Spleen (tissue), 11 donors: ENCODE results near the gene SHC4. TPM values are rescaled to one million over a fixed set of nuclear protein-coding genes. Genes with fewer than 3 reads are reported as not detected.

ENCODE experiments used
- DNase-seq: peaks from one replicate; pipeline ENCODE4 v3.0.0-alpha.2; 2020
- H3K27ac ChIP-seq, 8 donors: fragments of 200-600 bp; sonication (generic) in 7 of 8; 1 replicate in 4 of 8; 2 replicates in 4 of 8; pipeline versions ENCODE4 v1.5.0 to v1.8.0; 2016 to 2021; ENCODE audit warnings: inconsistent platforms in 4 of 8, mild to moderate bottlenecking in 4 of 8, moderate library complexity in 1 of 8
- H3K27me3 ChIP-seq, 7 donors: fragments of 200-600 bp; sonication (generic) in 6 of 7; replicated peaks in 1 of 7; 1 replicate in 4 of 7; 2 replicates in 3 of 7; pipeline versions ENCODE4 v1.5.0 to v1.8.0; 2016 to 2021; ENCODE audit warnings: inconsistent platforms in 3 of 7, mild to moderate bottlenecking in 1 of 7
- H3K36me3 ChIP-seq, 6 donors: fragments of 200-600 bp; sonication (generic) in 5 of 6; 1 replicate in 4 of 6; 2 replicates in 2 of 6; pipeline versions ENCODE4 v1.5.0 to v1.8.0; 2016 to 2021; ENCODE audit warnings: inconsistent platforms in 2 of 6
- H3K4me1 ChIP-seq, 6 donors: fragments of 200-600 bp; sonication (generic) in 5 of 6; 1 replicate in 3 of 6; 2 replicates in 3 of 6; pipeline versions ENCODE4 v1.5.0 to v1.8.0; 2016 to 2021; ENCODE audit warnings: inconsistent platforms in 3 of 6
- H3K4me3 ChIP-seq, 8 donors: fragments of 200-600 bp; sonication (generic) in 7 of 8; 1 replicate in 4 of 8; 2 replicates in 4 of 8; pipeline versions ENCODE4 v1.5.0 to v1.8.0; 2016 to 2021; ENCODE audit warnings: inconsistent platforms in 4 of 8, mild to moderate bottlenecking in 4 of 8, moderate library complexity in 2 of 8
- H3K9me3 ChIP-seq, 8 donors: fragments of 200-600 bp; sonication (generic) in 7 of 8; 1 replicate in 4 of 8; 2 replicates in 4 of 8; pipeline versions ENCODE4 v1.5.0 to v1.8.0; 2016 to 2021; ENCODE audit warnings: inconsistent platforms in 4 of 8
- POLR2A ChIP-seq, 3 donors: fragments of 450-650 bp; IDR thresholded peaks; one replicate each; pipeline ENCODE4 v1.5.1; 2017; ENCODE audit warnings: antibody characterized with exemption in 3 of 3, mild to moderate bottlenecking in 1 of 3
- POLR2AphosphoS5 ChIP-seq, 3 donors: sonication (generic); formaldehyde crosslinking; IDR thresholded peaks; one replicate each; pipeline ENCODE4 v1.5.1; 2017; ENCODE audit warnings: antibody characterized with exemption in 3 of 3
- WGBS, 5 donors: extraction: QIAGEN DNeasy Blood & Tissue Kit in 3 of 5; methylation state at CpG; one replicate each; pipeline versions ENCODE4 v1.1.5 to v1.1.7; 2013 to 2018; 5-methylcytosine and 5-hydroxymethylcytosine counted together
- intact Hi-C: fragments of 100-400 bp; cut with DNase I; formaldehyde crosslinking; loops from one replicate; pipeline ENCODE4 v1.15.0; 2023; ENCODE audit warnings: low total_unique reads
- polyA plus RNA-seq, 3 donors: library from polyadenylated mRNA; stranded (reverse); fragments of 200-250 nt; gene quantifications; one replicate each; pipeline ENCODE4 v1.2.1, GENCODE V29; 2013
- total RNA-seq, 7 donors: library from RNA; depleted of rRNA in 3 of 7; stranded (reverse); fragments of >200 nt in 3 of 7; fragmentation: NEBNext Ultra II Directional in 4 of 7; extraction: Animal tissue kit (Norgen Biotek cat#: 25700) in 4 of 7; gene quantifications; one replicate each; pipeline versions ENCODE4 v1.1.0 to v1.2.1, GENCODE V29; 2016 to 2021
- TF ChIP-seq, protein P1 (sequence below), 11 experiments: fragments of 200-600 bp in 7 of 11; fragments of 450-650 bp in 4 of 11; sonication (generic) in 4 of 11; IDR thresholded peaks in 8 of 11; conservative IDR thresholded peaks in 3 of 11; 1 replicate in 7 of 11; 2 replicates in 4 of 11; pipeline versions ENCODE4 v1.4.0 to v1.8.0; 2016 to 2021; ENCODE audit warnings: antibody characterized with exemption in 11 of 11, inconsistent platforms in 4 of 11, mild to moderate bottlenecking in 1 of 11
- donor health status: healthy with polysubstance abuse.
- donor health status: DM: no; HTN: no; CAD: no; lungs with moderate emphysema.
- donor health status: DM: no; HTN: no; CAD: no.
- donor health status: Bipolar disorder and iron deficiency.
- donor health status: healthy.
- donor health status: DM: no; HTN: no; CAD: no.
- donor health status: DM: yes; HTN: yes; CAD: no.

The SHC4 gene
- total and polyA plus RNA-seq, 10 donors: 0.20 to 0.42 (median 0.27) TPM; not detected in 5

DNA sequence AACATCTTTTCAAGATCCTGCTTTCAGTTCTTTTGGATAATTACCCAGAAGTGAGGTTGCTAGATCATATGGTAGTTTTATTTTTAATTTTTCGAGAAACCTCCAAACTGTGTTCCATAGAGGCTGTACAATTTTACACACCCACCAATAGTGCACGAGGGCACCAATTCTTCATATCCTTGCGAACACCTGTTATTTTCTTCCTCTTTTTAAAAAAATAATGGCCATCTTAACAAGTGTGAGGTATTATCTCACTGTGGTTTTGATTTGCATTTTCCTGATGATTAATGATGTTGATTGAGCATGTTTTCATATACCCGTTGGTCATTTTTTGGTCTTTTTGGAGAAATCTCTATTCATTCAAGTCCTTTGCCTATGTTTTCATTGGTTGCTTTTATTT is 135.2 kb downstream of the SHC4 start:
- TF ChIP-seq, protein P1, sequence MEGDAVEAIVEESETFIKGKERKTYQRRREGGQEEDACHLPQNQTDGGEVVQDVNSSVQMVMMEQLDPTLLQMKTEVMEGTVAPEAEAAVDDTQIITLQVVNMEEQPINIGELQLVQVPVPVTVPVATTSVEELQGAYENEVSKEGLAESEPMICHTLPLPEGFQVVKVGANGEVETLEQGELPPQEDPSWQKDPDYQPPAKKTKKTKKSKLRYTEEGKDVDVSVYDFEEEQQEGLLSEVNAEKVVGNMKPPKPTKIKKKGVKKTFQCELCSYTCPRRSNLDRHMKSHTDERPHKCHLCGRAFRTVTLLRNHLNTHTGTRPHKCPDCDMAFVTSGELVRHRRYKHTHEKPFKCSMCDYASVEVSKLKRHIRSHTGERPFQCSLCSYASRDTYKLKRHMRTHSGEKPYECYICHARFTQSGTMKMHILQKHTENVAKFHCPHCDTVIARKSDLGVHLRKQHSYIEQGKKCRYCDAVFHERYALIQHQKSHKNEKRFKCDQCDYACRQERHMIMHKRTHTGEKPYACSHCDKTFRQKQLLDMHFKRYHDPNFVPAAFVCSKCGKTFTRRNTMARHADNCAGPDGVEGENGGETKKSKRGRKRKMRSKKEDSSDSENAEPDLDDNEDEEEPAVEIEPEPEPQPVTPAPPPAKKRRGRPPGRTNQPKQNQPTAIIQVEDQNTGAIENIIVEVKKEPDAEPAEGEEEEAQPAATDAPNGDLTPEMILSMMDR (IDR thresholded peaks at IDR 0.05 in 8 of 11, conservative IDR thresholded peaks at IDR 0.05 in 3 of 11): no peak
- no peak for TF ChIP-seq POLR2AphosphoS5 (IDR thresholded peaks at IDR 0.05)
- no peak for TF ChIP-seq POLR2A (IDR thresholded peaks at IDR 0.05)
- H3K27ac ChIP-seq: no peak overlapping the region
- peaks cover 4 to 20% (median 18%) of the 10 kb centered on the region in 8 donors for H3K9me3 ChIP-seq
- H3K36me3 ChIP-seq: no peaks in the 10 kb centered on the region
- DNase-seq: no peak
- peaks cover 0 to 5% (median 0%) of the 10 kb centered on the region in 7 donors for H3K27me3 ChIP-seq
- 39 to 51% (median 48%) methylated on average over 4 of the region's 4 CpGs for WGBS, 5 donors
- H3K4me3 ChIP-seq: no peak overlapping the region
- no peaks in the 10 kb centered on the region for H3K4me1 ChIP-seq
- intact Hi-C loops: no loop called here

DNA sequence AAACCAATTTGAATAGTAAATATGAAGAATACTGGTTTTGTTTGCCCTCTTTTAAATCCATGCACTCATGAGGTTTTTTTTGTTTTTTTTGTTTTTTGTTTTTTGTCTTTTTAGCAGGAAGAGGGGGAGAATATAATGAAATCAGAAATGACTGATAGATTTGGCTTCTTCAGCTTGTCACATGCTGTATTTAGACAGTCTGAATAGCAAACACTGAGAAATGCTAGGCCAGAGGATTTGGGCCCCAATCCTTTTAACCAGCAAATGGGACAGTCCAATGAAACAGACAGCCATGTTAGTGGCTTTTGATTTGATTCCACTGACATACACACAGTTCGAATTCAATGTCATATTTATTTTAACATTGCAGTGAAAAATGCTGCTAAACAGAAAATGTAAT is 138.6 kb downstream of the SHC4 start:
- Histone ChIP-seq H3K9me3 (peaks cover 0 to 7% (median 0%) of the 10 kb centered on the region in 8 donors), H3K27me3 (peaks cover 0 to 10% (median 0%) of the 10 kb centered on the region in 7 donors), H3K36me3 (no peaks in the 10 kb centered on the region), H3K4me1 (no peaks in the 10 kb centered on the region), H3K27ac (no peak overlapping the region), H3K4me3 (no peak overlapping the region)
- intact Hi-C loops: no loop called here
- TF ChIP-seq POLR2AphosphoS5 (IDR thresholded peaks at IDR 0.05) (no peak), POLR2A (IDR thresholded peaks at IDR 0.05) (no peak)
- TF ChIP-seq, protein P1 (IDR thresholded peaks at IDR 0.05 in 8 of 11, conservative IDR thresholded peaks at IDR 0.05 in 3 of 11): no peak
- 82 to 98% (median 92%) methylated on average over 1 of the region's 1 CpG for WGBS, 5 donors
- no peak for DNase-seq

DNA sequence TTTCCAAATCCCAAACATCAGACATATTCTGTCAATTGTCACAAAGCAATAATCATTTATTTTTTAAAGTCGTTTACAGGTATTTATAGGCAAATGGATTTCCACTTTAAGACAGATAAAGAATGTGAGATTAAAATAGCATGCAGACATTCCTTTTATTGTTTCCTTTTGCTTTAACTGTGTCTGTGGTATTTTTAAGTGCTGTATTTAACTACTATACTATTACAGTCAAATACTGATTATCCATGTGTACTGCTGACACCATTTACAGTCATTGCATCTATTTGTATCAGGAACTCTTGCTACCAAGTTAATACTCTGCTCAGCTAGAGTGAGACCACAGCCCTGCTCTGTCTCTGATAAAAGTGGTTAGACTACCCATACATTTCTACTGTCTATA is 140.0 kb downstream of the SHC4 start:
- Histone ChIP-seq H3K4me3 (no peak overlapping the region), H3K27me3 (peaks cover 0 to 5% (median 0%) of the 10 kb centered on the region in 7 donors), H3K4me1 (no peaks in the 10 kb centered on the region), H3K36me3 (no peaks in the 10 kb centered on the region), H3K27ac (no peak overlapping the region), H3K9me3 (peaks cover 0 to 7% (median 0%) of the 10 kb centered on the region in 8 donors)
- DNase-seq: no peak
- WGBS, 5 donors: 60 to 80% (median 71%) methylated on average over 1 of the region's 1 CpG
- TF ChIP-seq POLR2A (IDR thresholded peaks at IDR 0.05) (no peak), POLR2AphosphoS5 (IDR thresholded peaks at IDR 0.05) (no peak)
- TF ChIP-seq, protein P1 (IDR thresholded peaks at IDR 0.05 in 8 of 11, conservative IDR thresholded peaks at IDR 0.05 in 3 of 11): no peak
- intact Hi-C loops: no loop called here

DNA sequence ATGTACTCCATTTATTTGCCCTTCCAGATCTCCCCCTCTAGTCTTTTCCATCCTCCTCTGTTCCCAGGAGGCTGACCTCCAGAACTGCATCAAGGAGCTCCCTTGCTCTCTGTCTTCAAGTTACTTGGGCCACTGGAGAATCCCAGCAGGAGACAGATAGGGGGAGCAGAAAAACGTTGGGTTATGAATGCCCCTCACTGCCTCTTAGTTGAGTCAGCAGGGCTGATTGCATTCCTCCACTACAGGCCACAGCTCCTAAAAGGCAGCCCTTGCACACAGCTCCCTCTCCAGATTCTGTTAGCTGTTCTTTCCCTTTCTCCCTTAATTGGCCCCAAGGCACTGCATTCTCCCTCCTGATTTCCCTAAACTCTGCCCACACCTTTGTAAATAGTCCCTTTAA is 140.5 kb downstream of the SHC4 start:
- WGBS, 5 donors: 24 to 44% (median 40%) methylated on average over 1 of the region's 1 CpG
- Histone ChIP-seq H3K4me3 (no peak overlapping the region), H3K27me3 (peaks cover 0 to 5% (median 0%) of the 10 kb centered on the region in 7 donors), H3K4me1 (no peaks in the 10 kb centered on the region), H3K27ac (no peak overlapping the region), H3K36me3 (no peaks in the 10 kb centered on the region), H3K9me3 (peaks cover 0 to 7% (median 0%) of the 10 kb centered on the region in 8 donors)
- intact Hi-C loops: no loop called here
- TF ChIP-seq POLR2AphosphoS5 (IDR thresholded peaks at IDR 0.05): no peak
- no peak for TF ChIP-seq POLR2A (IDR thresholded peaks at IDR 0.05)
- TF ChIP-seq, protein P1 (IDR thresholded peaks at IDR 0.05 in 8 of 11, conservative IDR thresholded peaks at IDR 0.05 in 3 of 11): no peak
- DNase-seq: no peak
